ENCODE measurements around the gene ANGPTL5. TPM values are rescaled to one million over a fixed set of nuclear protein-coding genes. Genes with fewer than 3 reads are reported as not detected.
A peak's percentile ranks its signal among the peaks of the same experiment; 100 is the strongest.

Gene ANGPTL5
- polyA plus RNA-seq, 4 donors = 0.10 to 0.18 TPM; not detected in 2

GRCh38 chr11:101940901-101941520, 24.7 kb upstream of the ANGPTL5 start:
- no peak for FAIRE-seq
- 59 to 75% (median 66%) methylated on average over 3 of the region's 3 CpGs for WGBS, 3 donors
- H3K9me3 ChIP-seq (ENCODE audit: control insufficient read depth in 2 of 2, insufficient read depth in 1 of 2, low read depth in 1 of 2, low read length in 1 of 2) = no peaks in the 10 kb centered on the region

DNA sequence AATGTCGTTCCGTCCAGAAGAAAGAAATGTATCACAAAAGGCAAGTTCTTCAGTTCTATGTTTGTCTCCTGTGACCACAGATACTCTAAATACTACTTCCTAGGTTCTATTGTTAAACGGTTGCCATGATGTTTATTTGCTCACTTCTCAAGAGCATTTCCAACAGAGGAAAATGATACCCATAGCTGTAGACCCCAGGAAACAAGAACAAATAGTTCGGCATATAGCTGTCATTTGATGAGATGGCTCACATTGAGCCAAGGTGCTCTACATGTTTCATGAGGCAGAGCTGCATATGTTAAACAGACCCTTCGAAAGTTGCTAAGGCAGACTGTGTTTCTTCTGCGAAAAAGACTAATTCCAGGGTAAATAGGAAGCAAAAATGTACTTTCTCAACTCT, 15.4 kb upstream of the ANGPTL5 start:
- Histone ChIP-seq H3K27ac (ENCODE audit: low read depth in 1 of 3, low read length in 2 of 3) (no peak overlapping the region), H3K36me3 (ENCODE audit: control insufficient read depth in 3 of 3, insufficient read depth in 2 of 3, low read depth in 1 of 3, low read length in 3 of 3) (no peaks in the 10 kb centered on the region), H3K4me1 (ENCODE audit: control insufficient read depth in 3 of 3, insufficient read depth in 2 of 3, low read depth in 1 of 3, low read length in 2 of 3) (no peaks in the 10 kb centered on the region), H3K27me3 (ENCODE audit: control insufficient read depth in 3 of 3, insufficient read depth in 3 of 3, low read length in 3 of 3) (no peaks in the 10 kb centered on the region), H3K9me3 (ENCODE audit: control insufficient read depth in 2 of 2, insufficient read depth in 1 of 2, low read depth in 1 of 2, low read length in 1 of 2) (peaks cover 0 to 3% of the 10 kb centered on the region in 2 donors), H3K4me3 (ENCODE audit: low read depth in 1 of 3, low read length in 3 of 3) (no peak overlapping the region)
- 80 to 85% (median 81%) methylated on average over 6 of the region's 6 CpGs for WGBS, 3 donors
- no peak for FAIRE-seq
- DNase-seq = no peak

More at GRCh38 chr11:101940901-101941520, 24.7 kb upstream of the ANGPTL5 start:
- H3K27me3 ChIP-seq (ENCODE audit: control insufficient read depth in 3 of 3, insufficient read depth in 3 of 3, low read length in 3 of 3) = no peaks in the 10 kb centered on the region
- no peak for DNase-seq
- no peak overlapping the region for H3K27ac ChIP-seq (ENCODE audit: low read depth in 1 of 3, low read length in 2 of 3)
- no peaks in the 10 kb centered on the region for H3K36me3 ChIP-seq (ENCODE audit: control insufficient read depth in 3 of 3, insufficient read depth in 2 of 3, low read depth in 1 of 3, low read length in 3 of 3)
- no peaks in the 10 kb centered on the region for H3K4me1 ChIP-seq (ENCODE audit: control insufficient read depth in 3 of 3, insufficient read depth in 2 of 3, low read depth in 1 of 3, low read length in 2 of 3)
- no peak overlapping the region for H3K4me3 ChIP-seq (ENCODE audit: low read depth in 1 of 3, low read length in 3 of 3)

DNA sequence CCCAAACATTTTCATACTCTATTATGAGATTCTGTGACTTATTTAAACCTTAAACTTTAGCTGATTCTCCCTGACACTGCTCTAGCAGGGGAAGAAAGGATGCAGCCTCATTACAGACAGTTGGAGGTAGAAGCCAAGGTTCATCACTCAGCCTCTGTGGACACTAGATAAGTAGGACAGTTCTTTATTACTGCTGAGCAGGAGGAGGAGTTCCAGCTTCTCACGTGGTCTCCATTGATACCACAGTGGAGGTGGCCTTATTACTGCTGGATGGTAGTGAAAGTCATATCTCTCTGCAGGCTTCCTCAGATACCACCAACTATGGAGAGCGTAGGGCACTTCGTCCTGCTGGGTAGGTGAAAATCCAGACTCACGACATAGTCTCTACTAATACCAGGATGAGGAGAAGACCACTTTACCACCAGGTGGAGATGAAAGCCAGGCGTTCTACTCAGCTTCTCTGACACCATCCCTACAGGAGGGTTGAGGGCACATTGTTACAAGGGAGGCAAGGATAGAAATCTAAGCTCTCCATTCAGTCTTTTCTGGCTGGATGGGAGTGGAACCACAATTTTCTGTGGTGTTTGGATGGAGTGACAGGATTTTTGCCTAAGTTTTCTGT, 13.1 kb upstream of the ANGPTL5 start:
- peaks cover 0 to 3% of the 10 kb centered on the region in 2 donors for H3K9me3 ChIP-seq (ENCODE audit: control insufficient read depth in 2 of 2, insufficient read depth in 1 of 2, low read depth in 1 of 2, low read length in 1 of 2)
- no peaks in the 10 kb centered on the region for H3K27me3 ChIP-seq (ENCODE audit: control insufficient read depth in 3 of 3, insufficient read depth in 3 of 3, low read length in 3 of 3)
- DNase-seq (peak in 1 of 2 donors; percentile 24), FAIRE-seq (no peak)
- no peak overlapping the region for H3K4me3 ChIP-seq (ENCODE audit: low read depth in 1 of 3, low read length in 3 of 3)
- H3K36me3 ChIP-seq (ENCODE audit: control insufficient read depth in 3 of 3, insufficient read depth in 2 of 3, low read depth in 1 of 3, low read length in 3 of 3) = no peaks in the 10 kb centered on the region
- H3K27ac ChIP-seq (ENCODE audit: low read depth in 1 of 3, low read length in 2 of 3) = no peak overlapping the region
- H3K4me1 ChIP-seq (ENCODE audit: control insufficient read depth in 3 of 3, insufficient read depth in 2 of 3, low read depth in 1 of 3, low read length in 2 of 3) = no peaks in the 10 kb centered on the region
- 73 to 80% (median 76%) methylated on average over 5 of the region's 5 CpGs for WGBS, 3 donors

DNA sequence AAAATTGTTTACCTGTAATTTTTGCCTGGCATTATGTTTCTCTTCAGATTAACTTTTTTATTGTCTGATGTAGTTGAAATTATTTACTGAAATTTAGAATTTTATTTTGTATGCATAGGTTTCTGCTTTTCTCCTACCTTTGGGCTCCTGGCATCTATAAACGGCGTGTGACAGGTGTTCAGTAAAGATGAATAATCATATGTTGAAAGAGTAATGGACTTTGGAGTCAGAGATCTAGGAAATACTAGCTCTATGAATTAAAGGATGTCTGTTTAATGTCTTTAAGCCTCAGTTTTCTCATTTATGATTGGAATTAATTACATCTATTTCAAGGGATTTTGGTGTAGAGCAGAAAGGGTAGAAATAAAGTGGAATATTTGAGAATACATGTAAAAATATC, 7.2 kb upstream of the ANGPTL5 start:
- Histone ChIP-seq H3K9me3 (ENCODE audit: control insufficient read depth in 2 of 2, insufficient read depth in 1 of 2, low read depth in 1 of 2, low read length in 1 of 2) (no peaks in the 10 kb centered on the region), H3K27ac (ENCODE audit: low read depth in 1 of 3, low read length in 2 of 3) (no peak overlapping the region), H3K4me3 (ENCODE audit: low read depth in 1 of 3, low read length in 3 of 3) (no peak overlapping the region), H3K4me1 (ENCODE audit: control insufficient read depth in 3 of 3, insufficient read depth in 2 of 3, low read depth in 1 of 3, low read length in 2 of 3) (no peaks in the 10 kb centered on the region), H3K36me3 (ENCODE audit: control insufficient read depth in 3 of 3, insufficient read depth in 2 of 3, low read depth in 1 of 3, low read length in 3 of 3) (peaks cover 0 to 4% (median 0%) of the 10 kb centered on the region in 3 donors), H3K27me3 (ENCODE audit: control insufficient read depth in 3 of 3, insufficient read depth in 3 of 3, low read length in 3 of 3) (no peaks in the 10 kb centered on the region)
- 22 to 67% (median 46%) methylated on average over 2 of the region's 2 CpGs for WGBS, 3 donors
- no peak for FAIRE-seq
- DNase-seq = peak; percentile 36 to 46

DNA sequence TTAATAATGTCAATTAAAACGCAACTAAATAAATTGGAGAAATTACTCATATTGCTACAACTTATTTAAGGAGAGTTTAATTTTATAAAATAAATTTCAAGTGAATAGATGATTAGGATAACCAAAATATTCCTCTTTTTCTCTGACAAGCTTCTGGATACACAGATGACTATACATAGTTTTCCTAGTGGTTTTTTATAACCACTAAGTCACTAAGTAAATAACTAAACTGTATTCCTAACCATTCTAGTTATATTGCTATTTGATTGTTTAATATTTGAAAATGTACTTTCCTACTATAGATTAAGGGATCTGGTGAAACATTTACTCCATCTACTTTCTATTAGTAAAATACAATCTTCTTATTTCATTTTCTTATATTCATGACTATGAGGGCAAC, 4.7 kb upstream of the ANGPTL5 start:
- no peaks in the 10 kb centered on the region for H3K9me3 ChIP-seq (ENCODE audit: control insufficient read depth in 2 of 2, insufficient read depth in 1 of 2, low read depth in 1 of 2, low read length in 1 of 2)
- DNase-seq = no peak
- no peaks in the 10 kb centered on the region for H3K27me3 ChIP-seq (ENCODE audit: control insufficient read depth in 3 of 3, insufficient read depth in 3 of 3, low read length in 3 of 3)
- FAIRE-seq = no peak
- no peaks in the 10 kb centered on the region for H3K4me1 ChIP-seq (ENCODE audit: control insufficient read depth in 3 of 3, insufficient read depth in 2 of 3, low read depth in 1 of 3, low read length in 2 of 3)
- WGBS, 3 donors = 86 to 99% (median 90%) methylated on average over 1 of the region's 1 CpG
- peaks cover 0 to 4% (median 0%) of the 10 kb centered on the region in 3 donors for H3K36me3 ChIP-seq (ENCODE audit: control insufficient read depth in 3 of 3, insufficient read depth in 2 of 3, low read depth in 1 of 3, low read length in 3 of 3)
- no peak overlapping the region for H3K4me3 ChIP-seq (ENCODE audit: low read depth in 1 of 3, low read length in 3 of 3)
- H3K27ac ChIP-seq (ENCODE audit: low read depth in 1 of 3, low read length in 2 of 3) = no peak overlapping the region

DNA sequence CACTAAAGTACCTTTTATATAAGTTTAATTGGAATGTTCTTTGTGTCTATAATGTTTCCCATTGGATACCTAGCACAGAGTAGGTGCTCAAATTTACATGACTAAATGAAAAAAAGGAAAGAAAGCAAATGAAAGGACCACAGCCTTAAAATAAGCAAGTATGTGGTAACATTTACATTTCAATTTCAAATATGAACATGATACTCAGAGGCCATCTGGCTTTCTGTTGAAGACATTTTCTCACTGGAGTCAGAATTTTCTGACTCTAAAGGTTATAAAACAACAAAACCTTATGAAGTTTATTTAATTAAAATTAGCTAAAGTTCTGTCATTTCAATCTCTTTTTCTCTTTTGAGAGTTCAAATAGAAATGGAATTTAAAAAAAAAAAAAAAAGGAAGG, 904 bp upstream of the ANGPTL5 start:
- no peak for DNase-seq
- H3K9me3 ChIP-seq (ENCODE audit: control insufficient read depth in 2 of 2, insufficient read depth in 1 of 2, low read depth in 1 of 2, low read length in 1 of 2) = no peaks in the 10 kb centered on the region
- no peak overlapping the region for H3K27ac ChIP-seq (ENCODE audit: low read depth in 1 of 3, low read length in 2 of 3)
- H3K4me1 ChIP-seq (ENCODE audit: control insufficient read depth in 3 of 3, insufficient read depth in 2 of 3, low read depth in 1 of 3, low read length in 2 of 3) = peaks cover 0 to 5% (median 2%) of the 10 kb centered on the region in 3 donors
- H3K4me3 ChIP-seq (ENCODE audit: low read depth in 1 of 3, low read length in 3 of 3) = no peak overlapping the region
- no peak for FAIRE-seq
- H3K27me3 ChIP-seq (ENCODE audit: control insufficient read depth in 3 of 3, insufficient read depth in 3 of 3, low read length in 3 of 3) = no peaks in the 10 kb centered on the region
- H3K36me3 ChIP-seq (ENCODE audit: control insufficient read depth in 3 of 3, insufficient read depth in 2 of 3, low read depth in 1 of 3, low read length in 3 of 3) = peaks cover 0 to 4% (median 0%) of the 10 kb centered on the region in 3 donors

DNA sequence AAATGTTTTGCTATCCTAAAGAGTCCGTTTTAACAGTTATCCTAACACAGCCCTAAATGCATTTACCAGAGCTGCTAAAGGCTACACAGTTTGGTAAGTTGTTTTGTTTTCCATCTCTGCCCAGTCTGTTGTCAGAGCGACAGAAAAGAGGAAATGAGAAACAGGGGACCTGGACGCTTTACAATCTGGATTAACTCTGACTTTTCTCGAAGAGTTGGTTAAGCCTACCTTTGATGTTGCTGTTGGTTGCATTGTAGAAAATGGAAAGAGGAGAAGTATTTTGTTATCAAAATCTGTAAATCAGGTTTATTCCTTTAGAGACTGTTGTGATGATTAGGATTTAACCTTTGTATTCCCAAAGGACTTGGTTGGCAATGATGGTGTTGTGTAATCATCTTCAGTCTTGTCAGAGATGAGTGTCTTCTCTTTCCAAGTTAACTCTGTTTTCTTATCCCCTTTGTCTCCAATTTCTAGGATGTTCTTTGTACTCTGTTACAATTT, 481 bp downstream of the ANGPTL5 start:
- Histone ChIP-seq H3K36me3 (ENCODE audit: control insufficient read depth in 3 of 3, insufficient read depth in 2 of 3, low read depth in 1 of 3, low read length in 3 of 3) (peaks cover 0 to 2% (median 0%) of the 10 kb centered on the region in 3 donors), H3K9me3 (ENCODE audit: control insufficient read depth in 2 of 2, insufficient read depth in 1 of 2, low read depth in 1 of 2, low read length in 1 of 2) (no peaks in the 10 kb centered on the region), H3K27ac (ENCODE audit: low read depth in 1 of 3, low read length in 2 of 3) (peak overlapping the region in 2 of 3 donors; percentile 32 to 68), H3K4me1 (ENCODE audit: control insufficient read depth in 3 of 3, insufficient read depth in 2 of 3, low read depth in 1 of 3, low read length in 2 of 3) (peaks cover 0 to 5% (median 2%) of the 10 kb centered on the region in 3 donors), H3K27me3 (ENCODE audit: control insufficient read depth in 3 of 3, insufficient read depth in 3 of 3, low read length in 3 of 3) (no peaks in the 10 kb centered on the region), H3K4me3 (ENCODE audit: low read depth in 1 of 3, low read length in 3 of 3) (peak overlapping the region in 1 of 3 donors; percentile 84)
- 23 to 71% (median 58%) methylated on average over 4 of the region's 4 CpGs for WGBS, 3 donors
- no peak for FAIRE-seq
- peak in 1 of 2 donors; percentile 48 for DNase-seq

DNA sequence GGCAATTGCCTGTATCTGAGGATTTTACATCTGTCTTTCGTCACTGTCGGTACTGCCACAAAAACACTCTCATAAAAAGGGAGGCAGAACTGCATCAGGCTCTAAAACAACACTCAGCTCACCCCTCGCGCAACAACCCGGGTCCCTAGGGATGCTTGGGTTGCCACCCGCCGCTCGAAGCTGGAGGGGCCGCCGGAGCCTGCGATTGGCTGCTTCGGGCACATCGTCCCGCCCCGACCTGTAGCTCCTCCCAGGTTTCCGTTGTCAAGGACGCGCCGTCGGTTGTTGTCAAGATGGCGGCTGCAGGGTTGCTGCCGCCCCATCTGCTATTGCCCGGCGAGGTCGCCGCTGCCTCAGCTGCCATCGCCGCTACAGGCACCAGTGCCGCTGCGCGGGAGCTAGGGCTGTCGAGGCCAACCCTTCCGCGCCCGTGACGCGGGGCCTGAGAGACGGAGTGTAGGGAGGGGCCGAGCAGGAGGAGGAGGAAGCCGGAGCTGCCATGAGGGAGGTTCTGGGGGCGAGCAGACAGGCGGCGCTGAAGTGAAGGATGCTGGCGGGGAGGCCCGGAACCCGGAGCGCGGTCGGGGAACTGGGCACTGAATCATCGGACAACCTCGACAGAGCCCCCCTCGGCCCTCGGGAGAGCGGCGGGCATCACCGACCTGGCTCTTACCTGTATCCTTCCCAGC, 1.4 kb downstream of the ANGPTL5 start, which contains the start of gene CEP126:
TSS of gene CEP126 (plus strand) at position 273 of the 689 bp plus-strand sequence. CDS start at position 548, 275 bp downstream.
- peak within 1 kb of the TSS; percentile 57 to 84 (median 69) for H3K4me3 ChIP-seq (ENCODE audit: low read depth in 1 of 3, low read length in 3 of 3)
- H3K9me3 ChIP-seq (ENCODE audit: control insufficient read depth in 2 of 2, insufficient read depth in 1 of 2, low read depth in 1 of 2, low read length in 1 of 2) = no peaks in the 10 kb centered on the region
- peak; percentile 89 to 97 for DNase-seq
- peaks cover 0 to 5% (median 2%) of the 10 kb centered on the region in 3 donors for H3K4me1 ChIP-seq (ENCODE audit: control insufficient read depth in 3 of 3, insufficient read depth in 2 of 3, low read depth in 1 of 3, low read length in 2 of 3)
- H3K36me3 ChIP-seq (ENCODE audit: control insufficient read depth in 3 of 3, insufficient read depth in 2 of 3, low read depth in 1 of 3, low read length in 3 of 3) = no peaks in the 10 kb centered on the region
- H3K27ac ChIP-seq (ENCODE audit: low read depth in 1 of 3, low read length in 2 of 3) = peak within 1 kb of the TSS; percentile 55 to 95 (median 68)
- H3K27me3 ChIP-seq (ENCODE audit: control insufficient read depth in 3 of 3, insufficient read depth in 3 of 3, low read length in 3 of 3) = no peaks in the 10 kb centered on the region
- FAIRE-seq = no peak
- 0 to 1% (median 1%) methylated on average over 52 to 56 of the region's 56 CpGs for WGBS, 3 donors

Data from small intestine (tissue), 7 donors.